Hepatocyte (in vitro differentiated cells): ENCODE data around the gene CTNNA3. TPM values are rescaled to one million over a fixed set of nuclear protein-coding genes. Genes with fewer than 3 reads are reported as not detected.

ENCODE experiments used
- DNase-seq: peaks from one replicate; pipeline ENCODE4 v3.0.0-alpha.2; 2016; ENCODE audit warnings: low spot score
- H2AFZ ChIP-seq: fragments of 200-600 bp; sonication (generic); 2 replicates; pipeline ENCODE4 v1.6.0; 2016; ENCODE audit warnings: antibody characterized with exemption, mild to moderate bottlenecking
- H3K27ac ChIP-seq: fragments of 200-600 bp; sonication (generic); 2 replicates; pipeline ENCODE4 v1.5.1; 2016; ENCODE audit warnings: mild to moderate bottlenecking
- H3K27me3 ChIP-seq: fragments of 200-600 bp; sonication (generic); 2 replicates; pipeline ENCODE4 v1.6.1; 2016
- H3K36me3 ChIP-seq: fragments of 200-600 bp; sonication (generic); replicated peaks from 2 replicates; pipeline ENCODE4 v1.5.1; 2016; ENCODE audit warnings: low read depth; ENCODE audit not compliant: insufficient read depth
- H3K4me1 ChIP-seq: fragments of 200-600 bp; sonication (generic); 2 replicates; pipeline ENCODE4 v1.5.1; 2016; ENCODE audit warnings: mild to moderate bottlenecking, moderate library complexity; ENCODE audit not compliant: insufficient read depth
- H3K4me2 ChIP-seq: fragments of 200-600 bp; sonication (generic); 2 replicates; pipeline ENCODE4 v1.6.0; 2016
- H3K4me3 ChIP-seq: fragments of 200-600 bp; sonication (generic); 2 replicates; pipeline ENCODE4 v1.5.1; 2016; ENCODE audit warnings: mild to moderate bottlenecking
- H3K79me2 ChIP-seq: fragments of 200-600 bp; sonication (generic); 2 replicates; pipeline ENCODE4 v1.6.0; 2017; ENCODE audit warnings: mild to moderate bottlenecking
- H3K9me2 ChIP-seq: fragments of 200-600 bp; sonication (generic); replicated peaks from 2 replicates; pipeline ENCODE4 v1.6.0; 2017; ENCODE audit warnings: mild to moderate bottlenecking; ENCODE audit not compliant: insufficient read depth
- H3K9me3 ChIP-seq: fragments of 200-600 bp; sonication (generic); 2 replicates; pipeline ENCODE4 v1.5.1; 2016; ENCODE audit warnings: low read depth, mild to moderate bottlenecking
- H4K20me1 ChIP-seq: fragments of 200-600 bp; sonication (generic); 2 replicates; pipeline ENCODE4 v1.6.0; 2016; ENCODE audit warnings: mild to moderate bottlenecking; ENCODE audit not compliant: insufficient read depth, poor library complexity, severe bottlenecking
- CTCF ChIP-seq: fragments of 200-600 bp; sonication (generic); IDR thresholded peaks from 2 replicates; pipeline ENCODE4 v1.5.1; 2016; ENCODE audit warnings: antibody characterized with exemption, mild to moderate bottlenecking; ENCODE audit not compliant: poor library complexity
- EZH2 ChIP-seq: fragments of 200-600 bp; sonication (generic); IDR thresholded peaks from 2 replicates; pipeline ENCODE4 v1.6.1; 2016; ENCODE audit warnings: antibody characterized with exemption, mild to moderate bottlenecking, borderline replicate concordance
- EZH2phosphoT487 ChIP-seq: fragments of 200-600 bp; sonication (generic); IDR thresholded peaks from one replicate; pipeline ENCODE4 v1.6.1; 2018; ENCODE audit warnings: antibody characterized with exemption, mild to moderate bottlenecking, low read depth, moderate library complexity; ENCODE audit not compliant: unreplicated experiment, severe bottlenecking
- WGBS: methylation state at CpG from one replicate; pipeline ENCODE4 v1.1.6; 2016; ENCODE audit warnings: low lambda C conversion rate; ENCODE audit errors: missing lambda C conversion rate; 5-methylcytosine and 5-hydroxymethylcytosine counted together
- polyA plus RNA-seq: library from polyadenylated mRNA; unstranded; fragments of >200 nt; fragmentation: Nextera tagmentation; extraction: Ambion mirVana; gene quantifications from 2 replicates; pipeline ENCODE4 v1.2.1, GENCODE V29; 2016
- total RNA-seq: library from RNA; depleted of rRNA; stranded (reverse); fragments of >200 nt; gene quantifications from 2 replicates; pipeline ENCODE4 v1.2.3, GENCODE V29; 2014

The CTNNA3 gene
- total and polyA plus RNA-seq, 2 experiments from 2014 or later, result 12.9 to 25.9 TPM

- H3K27me3 ChIP-seq, result no peaks in the 10 kb centered on the region
- TF ChIP-seq CTCF, result no peak
- no peak for TF ChIP-seq EZH2
- no peak for TF ChIP-seq EZH2phosphoT487
- H3K4me3 ChIP-seq, result no peak overlapping the region
- no peaks in the 10 kb centered on the region for H3K9me3 ChIP-seq
- WGBS, result 96% methylated on average over 2 of the region's 2 CpGs
- H3K27ac ChIP-seq, result no peak overlapping the region
- H3K9me2 ChIP-seq, result no peaks in the 10 kb centered on the region
- no peak for DNase-seq
- H3K4me1 ChIP-seq, result no peaks in the 10 kb centered on the region
- H3K36me3 ChIP-seq, result no peaks in the 10 kb centered on the region
- H3K79me2 ChIP-seq, result no peaks in the 10 kb centered on the region
- H4K20me1 ChIP-seq, result no peaks in the 10 kb centered on the region
- H3K4me2 ChIP-seq, result no peak overlapping the region
- no peak overlapping the region for H2AFZ ChIP-seq
Measured at GRCh38 chr10:67004690-67005089, 691.3 kb downstream of the CTNNA3 start.

- no peak for DNase-seq
- H4K20me1 ChIP-seq, result no peaks in the 10 kb centered on the region
- H3K79me2 ChIP-seq, result no peaks in the 10 kb centered on the region
- H3K27me3 ChIP-seq, result no peaks in the 10 kb centered on the region
- TF ChIP-seq EZH2phosphoT487 (no peak), CTCF (no peak), EZH2 (no peak)
- no peaks in the 10 kb centered on the region for H3K4me1 ChIP-seq
- H3K4me3 ChIP-seq, result no peak overlapping the region
- H2AFZ ChIP-seq, result no peak overlapping the region
- no peaks in the 10 kb centered on the region for H3K9me2 ChIP-seq
- H3K36me3 ChIP-seq, result no peaks in the 10 kb centered on the region
- H3K27ac ChIP-seq, result no peak overlapping the region
- no peaks in the 10 kb centered on the region for H3K9me3 ChIP-seq
- no peak overlapping the region for H3K4me2 ChIP-seq
- 85% methylated on average over 3 of the region's 3 CpGs for WGBS
Measured at GRCh38 chr10:66999762-67000545, 696.0 kb downstream of the CTNNA3 start.

GRCh38 chr10:66996996-66997395, 699.0 kb downstream of the CTNNA3 start:
- H3K4me3 ChIP-seq, result no peak overlapping the region
- no peaks in the 10 kb centered on the region for H4K20me1 ChIP-seq
- no peak overlapping the region for H3K4me2 ChIP-seq
- H3K9me2 ChIP-seq, result no peaks in the 10 kb centered on the region
- no peaks in the 10 kb centered on the region for H3K79me2 ChIP-seq
- WGBS, result 81% methylated on average over 1 of the region's 1 CpG
- no peak overlapping the region for H3K27ac ChIP-seq
- H3K9me3 ChIP-seq, result no peaks in the 10 kb centered on the region
- no peak overlapping the region for H2AFZ ChIP-seq
- H3K4me1 ChIP-seq, result no peaks in the 10 kb centered on the region
- no peaks in the 10 kb centered on the region for H3K27me3 ChIP-seq
- TF ChIP-seq EZH2phosphoT487 (no peak), CTCF (no peak), EZH2 (no peak)
- H3K36me3 ChIP-seq, result no peaks in the 10 kb centered on the region
- no peak for DNase-seq
